Rectal smooth muscle tissue (tissue), 1 donor: ENCODE measurements around the gene PFKM.

Source experiments
- H3K27ac ChIP-seq: one replicate; pipeline ENCODE4 v1.7.0; 2013; ENCODE audit warnings: low read depth, low read length, inconsistent platforms
- H3K27me3 ChIP-seq: one replicate; pipeline ENCODE4 v1.7.0; 2013; ENCODE audit warnings: low read length; ENCODE audit not compliant: control insufficient read depth, insufficient read depth
- H3K36me3 ChIP-seq: one replicate; pipeline ENCODE4 v1.7.0; 2013; ENCODE audit warnings: low read length; ENCODE audit not compliant: control insufficient read depth, insufficient read depth
- H3K4me1 ChIP-seq: one replicate; pipeline ENCODE4 v1.7.0; 2013; ENCODE audit warnings: low read length; ENCODE audit not compliant: control insufficient read depth, insufficient read depth
- H3K4me3 ChIP-seq: one replicate; pipeline ENCODE4 v1.7.0; 2013; ENCODE audit warnings: low read length
- H3K9ac ChIP-seq: one replicate; pipeline ENCODE4 v1.7.0; 2013; ENCODE audit warnings: low read length

The PFKM gene

GRCh38 chr12:48184549-48184922 lies 65.4 kb downstream of the PFKM start:
- H3K27ac ChIP-seq, result no peak overlapping the region
- no peak overlapping the region for H3K9ac ChIP-seq
- H3K27me3 ChIP-seq, result peaks cover 12% of the 10 kb centered on the region

GRCh38 chr12:48185181-48185919 lies 66.2 kb downstream of the PFKM start:
- peaks cover 12% of the 10 kb centered on the region for H3K27me3 ChIP-seq
- no peaks in the 10 kb centered on the region for H3K4me1 ChIP-seq
- H3K36me3 ChIP-seq, result no peaks in the 10 kb centered on the region
- H3K9ac ChIP-seq, result no peak overlapping the region
- H3K27ac ChIP-seq, result no peak overlapping the region
- H3K4me3 ChIP-seq, result no peak overlapping the region

More at GRCh38 chr12:48184549-48184922, 65.4 kb downstream of the PFKM start:
- Histone ChIP-seq H3K36me3 (no peaks in the 10 kb centered on the region), H3K4me3 (peak overlapping the region; percentile 50), H3K4me1 (no peaks in the 10 kb centered on the region)

GRCh38 chr12:48187916-48188695 lies 68.9 kb downstream of the PFKM start:
- no peaks in the 10 kb centered on the region for H3K36me3 ChIP-seq
- peaks cover 7% of the 10 kb centered on the region for H3K27me3 ChIP-seq
- H3K9ac ChIP-seq, result no peak overlapping the region
- H3K27ac ChIP-seq, result no peak overlapping the region
- H3K4me3 ChIP-seq, result no peak overlapping the region
- H3K4me1 ChIP-seq, result no peaks in the 10 kb centered on the region

- no peaks in the 10 kb centered on the region for H3K4me1 ChIP-seq
- H3K27me3 ChIP-seq, result peaks cover 2% of the 10 kb centered on the region
- H3K9ac ChIP-seq, result no peak overlapping the region
- no peak overlapping the region for H3K4me3 ChIP-seq
- no peak overlapping the region for H3K27ac ChIP-seq
- no peaks in the 10 kb centered on the region for H3K36me3 ChIP-seq
These were observed 70.4 kb downstream of the PFKM start for GRCh38 chr12:48189331-48190125.

- Histone ChIP-seq H3K27ac (no peak overlapping the region), H3K9ac (no peak overlapping the region), H3K36me3 (no peaks in the 10 kb centered on the region), H3K27me3 (no peaks in the 10 kb centered on the region), H3K4me3 (no peak overlapping the region), H3K4me1 (no peaks in the 10 kb centered on the region)
These were observed 71.9 kb downstream of the PFKM start for GRCh38 chr12:48191096-48191495.

- Histone ChIP-seq H3K4me1 (no peaks in the 10 kb centered on the region), H3K4me3 (no peak overlapping the region), H3K36me3 (no peaks in the 10 kb centered on the region), H3K9ac (no peak overlapping the region), H3K27ac (no peak overlapping the region), H3K27me3 (no peaks in the 10 kb centered on the region)
These were observed 73.7 kb downstream of the PFKM start for GRCh38 chr12:48192861-48193260.

- Histone ChIP-seq H3K4me1 (no peaks in the 10 kb centered on the region), H3K27ac (no peak overlapping the region)
These were observed 74.5 kb downstream of the PFKM start for GRCh38 chr12:48193623-48194022.

GRCh38 chr12:48194799-48195201 lies 75.6 kb downstream of the PFKM start:
- H3K36me3 ChIP-seq, result no peaks in the 10 kb centered on the region
- H3K27me3 ChIP-seq, result no peaks in the 10 kb centered on the region
- H3K4me3 ChIP-seq, result no peak overlapping the region
- H3K27ac ChIP-seq, result no peak overlapping the region
- no peak overlapping the region for H3K9ac ChIP-seq
- peaks cover 6% of the 10 kb centered on the region for H3K4me1 ChIP-seq

More at GRCh38 chr12:48193623-48194022, 74.5 kb downstream of the PFKM start:
- Histone ChIP-seq H3K36me3 (no peaks in the 10 kb centered on the region), H3K4me3 (no peak overlapping the region), H3K27me3 (no peaks in the 10 kb centered on the region), H3K9ac (no peak overlapping the region)
